Keratinocyte (primary cell): Measurements from ENCODE around the gene LEAP2. TPM values are rescaled to one million over a fixed set of nuclear protein-coding genes. Genes with fewer than 3 reads are reported as not detected.

Experiments
- DNase-seq: peaks from one replicate; pipeline ENCODE4 v3.0.0-alpha.2; 2011; ENCODE audit warnings: low read depth, missing footprints, low spot score
- FAIRE-seq: peaks from 2 replicates; lab custom pipeline; 2011; peaks lifted over from hg19 to GRCh38; lab: Jason Lieb, UNC
- H2AFZ ChIP-seq: 2 replicates; pipeline ENCODE4 v1.6.0; 2012; ENCODE audit warnings: low read length, control low read depth, inconsistent platforms; ENCODE audit not compliant: control insufficient read depth
- H3K27ac ChIP-seq: 2 replicates; pipeline ENCODE4 v1.5.1; 2011; ENCODE audit warnings: low read length; ENCODE audit not compliant: control insufficient read depth, insufficient read depth
- H3K27me3 ChIP-seq: 3 replicates; pipeline ENCODE4 v1.6.0; 2011; ENCODE audit warnings: low read length; ENCODE audit not compliant: control insufficient read depth, insufficient read depth; ENCODE audit errors: extremely low read depth
- H3K36me3 ChIP-seq, 2 experiments: 2 replicates in 1 of 2; 3 replicates in 1 of 2; pipeline ENCODE4 v1.5.1; 2011; ENCODE audit warnings: low read length in 2 of 2, mild to moderate bottlenecking in 1 of 2; ENCODE audit not compliant: control insufficient read depth in 2 of 2, insufficient read depth in 2 of 2; ENCODE audit errors: extremely low read depth in 1 of 2
- H3K4me1 ChIP-seq: 3 replicates; pipeline ENCODE4 v1.5.1; 2011; ENCODE audit warnings: low read length; ENCODE audit not compliant: control insufficient read depth, insufficient read depth; ENCODE audit errors: extremely low read depth
- H3K4me2 ChIP-seq: 3 replicates; pipeline ENCODE4 v1.6.0; 2011; ENCODE audit warnings: low read depth, low read length; ENCODE audit not compliant: control insufficient read depth, insufficient read depth; ENCODE audit errors: extremely low read depth
- H3K4me3 ChIP-seq, 3 experiments: fragments of 200-600 bp in 1 of 3; sonication (generic) in 1 of 3; 2 replicates in 2 of 3; 3 replicates in 1 of 3; pipeline ENCODE4 v1.5.1; 2011 to 2016; ENCODE audit warnings: low read length in 3 of 3, mild to moderate bottlenecking in 3 of 3, control low read depth in 2 of 3, inconsistent platforms in 1 of 3, low read depth in 1 of 3, mixed read lengths in 1 of 3, mixed run types in 1 of 3, moderate library complexity in 1 of 3; ENCODE audit not compliant: control insufficient read depth in 2 of 3, insufficient read depth in 2 of 3; ENCODE audit errors: extremely low read depth in 1 of 3
- H3K79me2 ChIP-seq: 2 replicates; pipeline ENCODE4 v1.6.0; 2012; ENCODE audit warnings: low read length; ENCODE audit not compliant: control insufficient read depth, insufficient read depth
- H3K9ac ChIP-seq: 3 replicates; pipeline ENCODE4 v1.6.0; 2011; ENCODE audit warnings: low read length; ENCODE audit not compliant: control insufficient read depth, insufficient read depth; ENCODE audit errors: extremely low read depth
- H3K9me1 ChIP-seq: 3 replicates; pipeline ENCODE4 v1.6.0; 2011; ENCODE audit warnings: low read length; ENCODE audit not compliant: control insufficient read depth, insufficient read depth; ENCODE audit errors: extremely low read depth
- H3K9me3 ChIP-seq: 2 replicates; pipeline ENCODE4 v1.5.1; 2012; ENCODE audit warnings: low read depth, low read length; ENCODE audit not compliant: control insufficient read depth
- H4K20me1 ChIP-seq: 3 replicates; pipeline ENCODE4 v1.6.0; 2011; ENCODE audit warnings: low read length; ENCODE audit not compliant: control insufficient read depth, insufficient read depth; ENCODE audit errors: extremely low read depth
- EZH2 ChIP-seq: IDR thresholded peaks from one replicate; pipeline ENCODE4 v1.6.1; 2012; ENCODE audit warnings: inconsistent platforms, mild to moderate bottlenecking, low read length, moderate library complexity
- dilution Hi-C: fragments of 300-500 bp; cut with MboI; formaldehyde crosslinking; loops from one replicate; pipeline ENCODE4 v1.7.0; 2020; ENCODE audit warnings: low sequenced_read_pairs; ENCODE audit not compliant: extremely low pct_ligation_motif_present
- polyA plus RNA-seq, 5 experiments: library from polyadenylated mRNA; depleted of rRNA in 3 of 5; stranded (reverse) in 3 of 5; stranded (forward) in 1 of 5; unstranded in 1 of 5; fragments of >200 nt; gene quantifications; 1 replicate in 1 of 5; 2 replicates in 3 of 5; 3 replicates in 1 of 5; pipeline versions ENCODE4 v1.2.1 to v1.2.3, GENCODE V29; 2011 to 2012; ENCODE audit warnings: missing spikeins in 2 of 5, low read depth in 1 of 5, low replicate concordance in 1 of 5
- TF ChIP-seq, protein P1 (sequence below), 3 experiments: IDR thresholded peaks in 1 of 3; conservative IDR thresholded peaks in 1 of 3; optimal IDR thresholded peaks in 1 of 3; 2 replicates in 2 of 3; 3 replicates in 1 of 3; pipeline versions ENCODE3 to v1.5.1; 2011; ENCODE audit warnings: low read length in 3 of 3, mild to moderate bottlenecking in 3 of 3, moderate library complexity in 2 of 3, control low read depth in 1 of 3, inconsistent platforms in 1 of 3; ENCODE audit not compliant: insufficient read depth in 2 of 3; ENCODE audit errors: extremely low read depth in 1 of 3

LEAP2 gene
- polyA plus RNA-seq, 1 donor (not counting 4 experiments of a cell fraction or from before 2014, with no cell fraction given), result 1.2 TPM

DNA sequence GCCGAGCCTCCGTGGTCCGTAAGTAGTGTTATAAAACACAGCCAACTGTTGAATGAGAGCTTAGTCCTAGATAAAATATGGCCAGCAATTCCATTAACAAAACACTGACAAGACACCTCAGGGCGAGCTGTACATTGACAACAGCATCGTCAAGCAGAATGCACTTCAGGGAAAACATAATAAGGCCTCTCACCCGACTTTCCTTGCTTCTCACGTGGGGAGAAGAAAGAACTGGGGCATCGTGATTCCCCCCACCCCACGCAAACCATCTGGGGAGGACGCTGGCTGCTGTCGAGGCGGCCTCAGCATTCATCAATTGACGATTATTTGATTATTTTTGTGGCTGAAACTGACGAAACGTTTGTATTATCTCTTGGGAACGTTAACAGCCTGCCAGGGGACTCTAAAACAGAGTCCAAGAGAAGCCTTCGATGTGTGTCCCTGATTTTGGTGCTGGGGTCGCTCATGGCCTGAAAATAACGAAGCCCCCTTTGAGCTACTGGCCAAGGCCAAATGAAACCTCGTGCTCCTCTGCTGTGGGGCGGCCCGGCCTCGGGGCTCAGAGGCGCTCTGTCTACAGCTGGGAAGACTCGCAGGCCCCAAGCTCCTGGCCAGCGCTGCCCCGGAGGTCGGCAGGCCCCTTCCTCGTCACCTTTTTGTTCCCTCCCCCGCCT, 7.7 kb upstream of the LEAP2 start:
- dilution Hi-C loops, result no loop called here
- no peak for FAIRE-seq
- H3K4me2 ChIP-seq, result peak overlapping the region; percentile 89

DNA sequence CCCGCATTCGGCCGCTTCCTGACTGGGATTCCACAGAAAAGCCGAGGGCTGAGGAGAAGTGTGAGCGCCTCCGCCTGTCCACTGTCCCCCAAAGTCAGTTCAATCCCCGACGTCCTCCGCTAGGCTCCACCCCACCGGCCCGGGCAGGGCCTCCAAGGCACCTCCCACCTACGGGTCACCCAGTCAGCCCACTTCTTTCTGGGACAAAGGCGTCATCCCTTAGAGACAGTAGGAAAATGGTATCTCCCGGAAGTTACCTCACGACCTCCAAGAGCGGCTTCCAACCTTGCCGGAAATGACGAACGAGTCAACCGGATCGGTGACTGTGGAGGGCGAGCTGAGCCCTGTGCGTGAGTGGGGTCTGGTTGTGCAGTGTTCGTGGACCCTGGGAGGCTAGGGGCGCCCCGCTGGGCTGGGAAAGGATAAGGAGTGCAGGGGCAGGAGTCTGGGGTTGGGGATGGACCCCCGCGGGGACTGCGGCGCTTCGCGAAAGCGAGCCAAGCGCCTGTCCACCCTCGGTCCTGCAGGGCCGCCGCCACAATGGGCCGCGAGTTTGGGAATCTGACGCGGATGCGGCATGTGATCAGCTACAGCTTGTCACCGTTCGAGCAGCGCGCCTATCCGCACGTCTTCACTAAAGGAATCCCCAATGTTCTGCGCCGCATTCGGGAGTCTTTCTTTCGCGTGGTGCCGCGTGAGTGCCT, 7.0 kb upstream of the LEAP2 start, which contains the start of the genes GDF9 and UQCRQ:
TSS of gene GDF9 (minus strand) at position 128 of the 704 bp plus-strand sequence. CDS start 1,936 bp downstream, outside the sequence.
TSS of gene UQCRQ (plus strand) at position 301 of the 704 bp plus-strand sequence. CDS start at position 541, 240 bp downstream.
- TF ChIP-seq EZH2, result no peak
- TF ChIP-seq, protein P1, sequence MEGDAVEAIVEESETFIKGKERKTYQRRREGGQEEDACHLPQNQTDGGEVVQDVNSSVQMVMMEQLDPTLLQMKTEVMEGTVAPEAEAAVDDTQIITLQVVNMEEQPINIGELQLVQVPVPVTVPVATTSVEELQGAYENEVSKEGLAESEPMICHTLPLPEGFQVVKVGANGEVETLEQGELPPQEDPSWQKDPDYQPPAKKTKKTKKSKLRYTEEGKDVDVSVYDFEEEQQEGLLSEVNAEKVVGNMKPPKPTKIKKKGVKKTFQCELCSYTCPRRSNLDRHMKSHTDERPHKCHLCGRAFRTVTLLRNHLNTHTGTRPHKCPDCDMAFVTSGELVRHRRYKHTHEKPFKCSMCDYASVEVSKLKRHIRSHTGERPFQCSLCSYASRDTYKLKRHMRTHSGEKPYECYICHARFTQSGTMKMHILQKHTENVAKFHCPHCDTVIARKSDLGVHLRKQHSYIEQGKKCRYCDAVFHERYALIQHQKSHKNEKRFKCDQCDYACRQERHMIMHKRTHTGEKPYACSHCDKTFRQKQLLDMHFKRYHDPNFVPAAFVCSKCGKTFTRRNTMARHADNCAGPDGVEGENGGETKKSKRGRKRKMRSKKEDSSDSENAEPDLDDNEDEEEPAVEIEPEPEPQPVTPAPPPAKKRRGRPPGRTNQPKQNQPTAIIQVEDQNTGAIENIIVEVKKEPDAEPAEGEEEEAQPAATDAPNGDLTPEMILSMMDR (optimal IDR thresholded peaks at IDR 0.05 in 1 of 3, IDR thresholded peaks at IDR 0.05 in 1 of 3, conservative IDR thresholded peaks at IDR 0.05 in 1 of 3; ENCODE audit: extremely low read depth in 1 of 3, insufficient read depth in 2 of 3, low read length in 3 of 3), result peak in 2 of 3 experiments; percentile 10 to 63
- FAIRE-seq (peak; percentile 90), DNase-seq (peak; percentile 95)
- no peaks in the 10 kb centered on the region for H3K9me3 ChIP-seq
- H3K27me3 ChIP-seq, result no peaks in the 10 kb centered on the region
- H3K9me1 ChIP-seq, result no peaks in the 10 kb centered on the region
- dilution Hi-C loops, result no loop called here
- H3K4me3 ChIP-seq, result peak within 1 kb of the TSS; percentile 69 to 99 (median 98)
- H2AFZ ChIP-seq, result peak within 1 kb of the TSS; percentile 91
- H3K27ac ChIP-seq, result peak within 1 kb of the TSS; percentile 91
- peak within 1 kb of the TSS; percentile 96 for H3K9ac ChIP-seq
- H3K79me2 ChIP-seq, result peaks cover 17% of the 10 kb centered on the region
- H3K4me1 ChIP-seq, result peaks cover 14% of the 10 kb centered on the region
- peak within 1 kb of the TSS; percentile 97 for H3K4me2 ChIP-seq
- peaks cover 2% of the 10 kb centered on the region for H4K20me1 ChIP-seq
- H3K36me3 ChIP-seq, result peaks cover 0 to 14% of the 10 kb centered on the region in 2 experiments

More for the DNA sequence above, 7.7 kb upstream of the LEAP2 start:
- no peak for TF ChIP-seq EZH2
- TF ChIP-seq, protein P1 (optimal IDR thresholded peaks at IDR 0.05 in 1 of 3, IDR thresholded peaks at IDR 0.05 in 1 of 3, conservative IDR thresholded peaks at IDR 0.05 in 1 of 3; ENCODE audit: extremely low read depth in 1 of 3, insufficient read depth in 2 of 3, low read length in 3 of 3), result no peak
- Histone ChIP-seq H3K9me1 (no peaks in the 10 kb centered on the region), H3K9me3 (no peaks in the 10 kb centered on the region), H3K4me1 (peaks cover 14% of the 10 kb centered on the region), H3K27ac (peak overlapping the region; percentile 91), H3K27me3 (no peaks in the 10 kb centered on the region), H3K79me2 (peaks cover 17% of the 10 kb centered on the region), H3K36me3 (peaks cover 0 to 14% of the 10 kb centered on the region in 2 experiments), H4K20me1 (peaks cover 2% of the 10 kb centered on the region), H2AFZ (peak overlapping the region; percentile 91), H3K4me3 (peak overlapping the region; percentile 69 to 99 (median 98)), H3K9ac (peak overlapping the region; percentile 96)
- DNase-seq, result no peak
